MM.1S (cell line): ENCODE data around the gene CDON.

Experiments
- DNase-seq: peaks from one replicate; pipeline ENCODE4 v3.0.0-alpha.2; 2015
- H2AFZ ChIP-seq: fragments of 300-600 bp; sonication (generic); 2 replicates; pipeline ENCODE4 v1.6.0; 2016; ENCODE audit warnings: antibody characterized with exemption, low read length
- H3F3A ChIP-seq: fragments of 300-600 bp; sonication (generic); 2 replicates; pipeline ENCODE4 v1.6.1; 2016; ENCODE audit warnings: mild to moderate bottlenecking, antibody characterized with exemption, low read length, moderate library complexity, mixed read lengths; ENCODE audit not compliant: insufficient read depth
- H3K27ac ChIP-seq: fragments of 300-600 bp; sonication (generic); 2 replicates; pipeline ENCODE4 v1.5.1; 2016; ENCODE audit warnings: mild to moderate bottlenecking, low read length
- H3K27me3 ChIP-seq: fragments of 300-600 bp; sonication (generic); replicated peaks from 2 replicates; pipeline ENCODE4 v1.6.0; 2016; ENCODE audit warnings: low read length; ENCODE audit not compliant: insufficient read depth
- H3K36me3 ChIP-seq: fragments of 300-600 bp; sonication (generic); replicated peaks from 2 replicates; pipeline ENCODE4 v1.6.1; 2016; ENCODE audit warnings: mild to moderate bottlenecking, low read length, mixed read lengths; ENCODE audit not compliant: insufficient read depth
- H3K4me1 ChIP-seq: fragments of 300-600 bp; sonication (generic); 2 replicates; pipeline ENCODE4 v1.6.1; 2016; ENCODE audit warnings: low read length, mixed read lengths
- H3K4me2 ChIP-seq: fragments of 300-600 bp; sonication (generic); 2 replicates; pipeline ENCODE4 v1.6.0; 2016; ENCODE audit warnings: low read depth, low read length
- H3K4me3 ChIP-seq: fragments of 300-600 bp; sonication (generic); 2 replicates; pipeline ENCODE4 v1.5.1; 2016; ENCODE audit warnings: low read length, mixed read lengths
- H3K79me2 ChIP-seq: fragments of 300-600 bp; sonication (generic); 2 replicates; pipeline ENCODE4 v1.6.1; 2016; ENCODE audit warnings: mixed run types, low read length, mixed read lengths
- H3K9ac ChIP-seq: fragments of 300-600 bp; sonication (generic); 2 replicates; pipeline ENCODE4 v1.6.1; 2016; ENCODE audit warnings: low read length, mixed read lengths
- H3K9me2 ChIP-seq: fragments of 300-600 bp; sonication (generic); replicated peaks from 2 replicates; pipeline ENCODE4 v1.6.1; 2016; ENCODE audit warnings: mild to moderate bottlenecking, low read length, mixed read lengths; ENCODE audit not compliant: insufficient read depth
- H3K9me3 ChIP-seq: fragments of 300-600 bp; sonication (generic); replicated peaks from 2 replicates; pipeline ENCODE4 v1.6.1; 2016; ENCODE audit warnings: mild to moderate bottlenecking, low read length, mixed read lengths; ENCODE audit not compliant: insufficient read depth
- H4K20me1 ChIP-seq: fragments of 300-600 bp; sonication (generic); 2 replicates; pipeline ENCODE4 v1.6.1; 2016; ENCODE audit warnings: mild to moderate bottlenecking, low read length, moderate library complexity, mixed read lengths; ENCODE audit not compliant: insufficient read depth
- EZH2 ChIP-seq: fragments of 300-600 bp; sonication (generic); optimal IDR thresholded peaks from 2 replicates; pipeline ENCODE3; 2017; ENCODE audit warnings: low read depth, mild to moderate bottlenecking, antibody characterized with exemption, low read length, mixed read lengths
- EZH2phosphoT487 ChIP-seq: fragments of 300-600 bp; sonication (generic); IDR thresholded peaks from 2 replicates; pipeline ENCODE4 v1.6.1; 2018; ENCODE audit warnings: antibody characterized with exemption, low read length
- TF ChIP-seq, protein P1 (sequence below): fragments of 300-600 bp; sonication (generic); IDR thresholded peaks from 2 replicates; pipeline ENCODE4 v1.5.1; 2016; ENCODE audit warnings: antibody characterized with exemption, low read length, mixed read lengths

CDON gene

DNA sequence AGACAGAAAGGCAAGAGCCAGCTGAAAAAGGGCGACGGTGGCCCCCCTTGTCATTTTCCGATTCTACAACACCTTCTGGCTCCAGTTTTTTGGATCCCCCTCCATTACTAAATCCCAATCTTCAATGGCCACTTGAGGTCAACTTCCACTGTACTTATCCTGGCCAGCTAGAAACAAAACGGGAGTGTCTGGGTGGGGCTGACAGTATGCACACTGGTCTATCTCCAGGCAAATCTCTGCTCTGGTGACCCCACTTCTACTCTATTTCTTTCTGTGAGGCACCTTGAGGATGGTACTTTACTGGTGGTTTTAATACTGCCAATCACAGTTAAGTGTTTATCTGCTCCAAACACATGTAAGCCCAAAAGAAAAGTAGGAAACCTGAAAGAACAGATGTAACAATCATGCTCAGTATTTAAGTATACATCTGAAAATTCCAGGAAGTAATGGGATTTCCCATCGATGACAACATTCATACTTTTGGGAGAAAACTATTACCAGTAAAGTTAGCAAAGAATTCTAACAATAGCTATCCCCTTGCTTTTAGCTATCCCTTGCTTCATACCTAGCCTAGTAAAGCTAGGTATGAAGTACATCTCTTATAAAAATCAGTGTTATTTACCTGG is 16.0 kb downstream of the CDON start:
- H4K20me1 ChIP-seq: no peaks in the 10 kb centered on the region
- DNase-seq: no peak

DNA sequence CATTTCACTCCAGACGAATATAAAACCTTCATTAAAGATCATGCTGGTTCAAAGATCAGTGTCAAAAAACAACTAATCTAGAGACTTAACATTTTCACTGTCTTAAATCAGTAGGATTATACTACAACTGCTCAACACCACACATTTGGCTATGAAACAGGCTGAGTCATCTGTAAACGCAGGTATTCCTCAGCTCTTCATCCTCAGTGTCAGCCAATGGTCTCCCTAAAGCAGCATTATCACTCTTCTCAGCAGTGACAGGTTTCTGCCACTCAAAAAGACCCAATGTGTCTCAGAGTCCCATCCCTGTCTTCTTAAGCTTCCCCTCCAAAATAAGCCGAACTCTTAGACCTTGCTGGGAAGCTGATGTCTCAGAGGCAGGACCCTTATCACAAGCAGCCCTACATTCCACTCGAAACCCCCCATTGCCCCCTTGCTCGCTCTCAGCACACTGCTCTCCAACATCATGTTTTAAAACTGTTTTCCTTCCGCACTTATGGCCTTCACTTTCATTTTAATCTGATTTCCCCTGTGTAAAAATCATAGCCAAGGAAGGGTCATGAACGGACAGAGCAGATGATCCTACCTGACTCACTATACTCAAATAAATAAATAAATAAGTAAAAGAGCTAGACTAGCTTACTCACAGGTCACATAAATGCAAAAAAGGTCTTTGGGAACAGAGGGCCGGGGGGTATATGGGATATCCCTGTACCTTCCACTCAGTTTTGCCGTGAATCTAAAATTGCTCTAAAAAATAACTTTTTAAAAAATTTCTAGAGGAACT is 23.0 kb downstream of the CDON start:
- H3K4me2 ChIP-seq: no peak overlapping the region

More for the DNA sequence above, 16.0 kb downstream of the CDON start:
- Histone ChIP-seq H3K4me3 (no peak overlapping the region), H3F3A (no peaks in the 10 kb centered on the region), H3K9me3 (no peaks in the 10 kb centered on the region), H2AFZ (no peak overlapping the region), H3K27ac (no peak overlapping the region), H3K9ac (no peak overlapping the region), H3K4me2 (no peak overlapping the region), H3K36me3 (no peaks in the 10 kb centered on the region), H3K9me2 (no peaks in the 10 kb centered on the region), H3K27me3 (no peaks in the 10 kb centered on the region), H3K4me1 (no peaks in the 10 kb centered on the region), H3K79me2 (no peaks in the 10 kb centered on the region)
- TF ChIP-seq EZH2phosphoT487 (no peak), EZH2 (no peak)
- TF ChIP-seq, protein P1, sequence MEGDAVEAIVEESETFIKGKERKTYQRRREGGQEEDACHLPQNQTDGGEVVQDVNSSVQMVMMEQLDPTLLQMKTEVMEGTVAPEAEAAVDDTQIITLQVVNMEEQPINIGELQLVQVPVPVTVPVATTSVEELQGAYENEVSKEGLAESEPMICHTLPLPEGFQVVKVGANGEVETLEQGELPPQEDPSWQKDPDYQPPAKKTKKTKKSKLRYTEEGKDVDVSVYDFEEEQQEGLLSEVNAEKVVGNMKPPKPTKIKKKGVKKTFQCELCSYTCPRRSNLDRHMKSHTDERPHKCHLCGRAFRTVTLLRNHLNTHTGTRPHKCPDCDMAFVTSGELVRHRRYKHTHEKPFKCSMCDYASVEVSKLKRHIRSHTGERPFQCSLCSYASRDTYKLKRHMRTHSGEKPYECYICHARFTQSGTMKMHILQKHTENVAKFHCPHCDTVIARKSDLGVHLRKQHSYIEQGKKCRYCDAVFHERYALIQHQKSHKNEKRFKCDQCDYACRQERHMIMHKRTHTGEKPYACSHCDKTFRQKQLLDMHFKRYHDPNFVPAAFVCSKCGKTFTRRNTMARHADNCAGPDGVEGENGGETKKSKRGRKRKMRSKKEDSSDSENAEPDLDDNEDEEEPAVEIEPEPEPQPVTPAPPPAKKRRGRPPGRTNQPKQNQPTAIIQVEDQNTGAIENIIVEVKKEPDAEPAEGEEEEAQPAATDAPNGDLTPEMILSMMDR: no peak

DNA sequence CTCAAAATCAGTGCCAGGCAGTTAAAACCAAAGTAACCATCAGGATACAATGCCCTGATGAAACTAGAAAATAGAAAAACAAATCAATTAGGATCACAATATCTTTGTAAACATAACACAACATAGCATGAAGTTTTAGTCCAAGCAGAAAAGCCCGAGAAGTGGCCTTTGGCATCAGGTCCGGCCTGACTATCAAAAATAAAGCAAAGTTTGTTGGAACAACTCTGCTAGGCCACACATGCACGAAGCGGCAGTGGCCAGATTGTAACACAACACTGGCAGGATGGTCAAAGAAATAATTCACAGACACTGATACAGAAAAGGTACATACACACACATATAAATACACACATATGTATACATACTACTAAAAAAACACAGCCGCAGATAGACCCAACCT is 26.9 kb downstream of the CDON start:
- H3K79me2 ChIP-seq: no peaks in the 10 kb centered on the region
- no peaks in the 10 kb centered on the region for H3K36me3 ChIP-seq
- H3K9me3 ChIP-seq: no peaks in the 10 kb centered on the region
- no peak overlapping the region for H3K4me3 ChIP-seq
- H3K4me1 ChIP-seq: no peaks in the 10 kb centered on the region
- TF ChIP-seq EZH2phosphoT487 (no peak), EZH2 (no peak)
- TF ChIP-seq, protein P1: no peak
- H3K9me2 ChIP-seq: no peaks in the 10 kb centered on the region
- no peak overlapping the region for H3K9ac ChIP-seq
- H3F3A ChIP-seq: no peaks in the 10 kb centered on the region
- no peaks in the 10 kb centered on the region for H3K27me3 ChIP-seq
- no peak overlapping the region for H2AFZ ChIP-seq
- H4K20me1 ChIP-seq: no peaks in the 10 kb centered on the region
- H3K4me2 ChIP-seq: no peak overlapping the region
- DNase-seq: no peak
- H3K27ac ChIP-seq: no peak overlapping the region

More for the DNA sequence above, 23.0 kb downstream of the CDON start:
- H3F3A ChIP-seq: no peaks in the 10 kb centered on the region
- no peak for DNase-seq
- no peak overlapping the region for H3K9ac ChIP-seq
- no peaks in the 10 kb centered on the region for H3K27me3 ChIP-seq
- no peak overlapping the region for H3K4me3 ChIP-seq
- H2AFZ ChIP-seq: no peak overlapping the region
- no peak overlapping the region for H3K27ac ChIP-seq
- H3K9me3 ChIP-seq: no peaks in the 10 kb centered on the region
- H4K20me1 ChIP-seq: no peaks in the 10 kb centered on the region
- no peak for TF ChIP-seq EZH2
- TF ChIP-seq EZH2phosphoT487: no peak
- TF ChIP-seq, protein P1: no peak
- no peaks in the 10 kb centered on the region for H3K4me1 ChIP-seq
- no peaks in the 10 kb centered on the region for H3K79me2 ChIP-seq
- H3K9me2 ChIP-seq: no peaks in the 10 kb centered on the region
- H3K36me3 ChIP-seq: no peaks in the 10 kb centered on the region
